SKM-1 treated with dmso at 0.1 percent for 144 hours (cell line): ENCODE data around the gene MEIS2.

Experiments used
- DNase-seq: peaks from one replicate; lab custom pipeline; 2025; ENCODE audit not compliant: unreplicated experiment; lab: John Stamatoyannopoulos, UW

Gene MEIS2

GRCh38 chr15:36881516-36881915 lies 218.8 kb downstream of the MEIS2 start:
- DNase-seq, result no peak

GRCh38 chr15:36880913-36881460 lies 219.4 kb downstream of the MEIS2 start:
- DNase-seq, result no peak

- no peak for DNase-seq
These were observed 220.0 kb downstream of the MEIS2 start for GRCh38 chr15:36880224-36880912.

GRCh38 chr15:36879568-36880222 lies 220.7 kb downstream of the MEIS2 start:
- no peak for DNase-seq

GRCh38 chr15:36878684-36879262 lies 221.6 kb downstream of the MEIS2 start:
- no peak for DNase-seq

GRCh38 chr15:36877796-36878683 lies 222.3 kb downstream of the MEIS2 start:
- no peak for DNase-seq

- DNase-seq, result no peak
These were observed 223.1 kb downstream of the MEIS2 start for GRCh38 chr15:36877294-36877693.

GRCh38 chr15:36875740-36876334 lies 224.5 kb downstream of the MEIS2 start:
- no peak for DNase-seq

GRCh38 chr15:36874930-36875329 lies 225.4 kb downstream of the MEIS2 start:
- no peak for DNase-seq

- no peak for DNase-seq
These were observed 232.9 kb downstream of the MEIS2 start for GRCh38 chr15:36867436-36867835.

GRCh38 chr15:36866896-36867295 lies 233.5 kb downstream of the MEIS2 start:
- no peak for DNase-seq

GRCh38 chr15:36863570-36863969 lies 236.8 kb downstream of the MEIS2 start:
- DNase-seq, result no peak

GRCh38 chr15:36860792-36861191 lies 239.6 kb downstream of the MEIS2 start:
- DNase-seq, result no peak

GRCh38 chr15:36858423-36858822 lies 241.9 kb downstream of the MEIS2 start:
- no peak for DNase-seq

- DNase-seq, result no peak
These were observed 243.9 kb downstream of the MEIS2 start for GRCh38 chr15:36856339-36856973.

GRCh38 chr15:36850864-36851263 lies 249.5 kb downstream of the MEIS2 start:
- no peak for DNase-seq

- no peak for DNase-seq
These were observed 255.1 kb downstream of the MEIS2 start for GRCh38 chr15:36845270-36845669.

GRCh38 chr15:36844534-36844998 lies 255.8 kb downstream of the MEIS2 start:
- DNase-seq, result no peak

- no peak for DNase-seq
These were observed 256.5 kb downstream of the MEIS2 start for GRCh38 chr15:36843822-36844221.

GRCh38 chr15:36841193-36841592 lies 259.2 kb downstream of the MEIS2 start:
- DNase-seq, result no peak
